Uterus (tissue), 2 donors: ENCODE measurements around the gene CDK3.

ENCODE experiments used
- CTCF ChIP-seq, 4 experiments: fragments of 200-600 bp in 2 of 4; fragments of 450-650 bp in 2 of 4; sonication (generic) in 2 of 4; IDR thresholded peaks; one replicate each; pipeline ENCODE4 v1.5.1; 2016 to 2019; ENCODE audit warnings: antibody characterized with exemption in 4 of 4, mild to moderate bottlenecking in 2 of 4, moderate library complexity in 1 of 4
- POLR2A ChIP-seq, 2 donors: fragments of 450-650 bp; IDR thresholded peaks; one replicate each; pipeline ENCODE4 v1.6.1; 2016; ENCODE audit warnings: antibody characterized with exemption in 2 of 2, mild to moderate bottlenecking in 1 of 2, moderate library complexity in 1 of 2

- TF ChIP-seq POLR2A (IDR thresholded peaks at IDR 0.05) = no peak
- TF ChIP-seq CTCF (IDR thresholded peaks at IDR 0.05) = no peak
Observed at GRCh38 chr17:76019833-76020467, 19.3 kb downstream of the CDK3 start.
